D721Med (cell line): ENCODE measurements around the gene TNNC2.
"Not testable (repeated sequence)": the region's sequence is repeated elsewhere in the genome, so short reads cannot be mapped to it uniquely, and the experiment has no call there.

Experiments used
- DNase-seq: peaks from one replicate; pipeline ENCODE4 v3.0.0; 2011; ENCODE audit warnings: low spot score; ENCODE audit not compliant: insufficient read length
- FAIRE-seq: peaks from 2 replicates; lab custom pipeline; 2011; peaks lifted over from hg19 to GRCh38; lab: Jason Lieb, UNC
- CTCF ChIP-seq: IDR thresholded peaks from 2 replicates; pipeline ENCODE4 v1.5.1; 2012; ENCODE audit warnings: mild to moderate bottlenecking, control low read depth; ENCODE audit not compliant: insufficient read depth; ENCODE audit errors: missing control alignments

Gene TNNC2

GRCh38 chr20:45813006-45813340 is 14.1 kb downstream of the TNNC2 start:
- no peak for TF ChIP-seq CTCF
- FAIRE-seq = no peak

GRCh38 chr20:45812157-45813005 is 14.7 kb downstream of the TNNC2 start, which contains the start of gene UBE2C:
UBE2C (plus strand) TSS chr20:45812644; CDS start chr20:45812696, 52 bp downstream.
- FAIRE-seq (peak; percentile 44), DNase-seq (peak; percentile 99)
- TF ChIP-seq CTCF = no peak

More at GRCh38 chr20:45813006-45813340, 14.1 kb downstream of the TNNC2 start:
- DNase-seq = no peak

GRCh38 chr20:45810191-45810970 is 16.7 kb downstream of the TNNC2 start:
- TF ChIP-seq CTCF = no peak
- FAIRE-seq = no peak
- no peak for DNase-seq

- no peak for DNase-seq
- TF ChIP-seq CTCF = no peak
- no peak for FAIRE-seq
These were observed 25.3 kb downstream of the TNNC2 start for GRCh38 chr20:45801851-45802250.

- FAIRE-seq (no peak), DNase-seq (peak; percentile 57)
- TF ChIP-seq CTCF = peak; percentile 65
These were observed 28.0 kb downstream of the TNNC2 start for GRCh38 chr20:45798935-45799642.

GRCh38 chr20:45797955-45798354 is 29.2 kb downstream of the TNNC2 start:
- DNase-seq, FAIRE-seq: not testable (repeated sequence)

- not testable (repeated sequence) for FAIRE-seq, DNase-seq
These were observed 29.6 kb downstream of the TNNC2 start for GRCh38 chr20:45797510-45797909.
